Ascending aorta (tissue), 2 donors: ENCODE data around the gene PGAM4. TPM values are rescaled to one million over a fixed set of nuclear protein-coding genes. Genes with fewer than 3 reads are reported as not detected.
"Not testable (repeated sequence)": the region's sequence is repeated elsewhere in the genome, so short reads cannot be mapped to it uniquely, and the experiment has no call there.

ENCODE experiments used
- DNase-seq, 2 donors: peaks; one replicate each; pipeline ENCODE4 v3.0.0-alpha.2; 2019; ENCODE audit warnings: low spot score in 2 of 2
- H3K27ac ChIP-seq, 2 donors: fragments of 200-600 bp; sonication (generic); one replicate each; pipeline ENCODE4 v1.5.1; 2016 to 2017; ENCODE audit warnings: mild to moderate bottlenecking in 1 of 2
- H3K27me3 ChIP-seq: fragments of 200-600 bp; sonication (generic); one replicate; pipeline ENCODE4 v1.5.1; 2017
- H3K36me3 ChIP-seq, 2 donors: fragments of 200-600 bp; sonication (generic); one replicate each; pipeline ENCODE4 v1.5.1; 2016
- H3K4me1 ChIP-seq, 2 donors: fragments of 200-600 bp; sonication (generic); one replicate each; pipeline ENCODE4 v1.5.1; 2016 to 2017; ENCODE audit warnings: mild to moderate bottlenecking in 1 of 2
- H3K4me3 ChIP-seq, 2 donors: fragments of 200-600 bp; sonication (generic); one replicate each; pipeline ENCODE4 v1.5.1; 2016 to 2017; ENCODE audit warnings: mild to moderate bottlenecking in 1 of 2
- H3K9me3 ChIP-seq, 2 donors: fragments of 200-600 bp; sonication (generic); one replicate each; pipeline ENCODE4 v1.5.1; 2016
- CTCF ChIP-seq, 3 experiments: fragments of 200-600 bp in 2 of 3; fragments of 450-650 bp in 1 of 3; sonication (generic) in 2 of 3; IDR thresholded peaks; one replicate each; pipeline ENCODE4 v1.5.1; 2016 to 2019; ENCODE audit warnings: antibody characterized with exemption in 3 of 3, mild to moderate bottlenecking in 1 of 3, moderate library complexity in 1 of 3
- intact Hi-C: fragments of 100-400 bp; cut with DNase I; formaldehyde crosslinking; loops from one replicate; pipeline ENCODE4 v1.15.1; 2023
- total RNA-seq: library from RNA; depleted of rRNA; stranded (reverse); fragments of >200 nt; gene quantifications from one replicate; pipeline ENCODE4 v1.1.0, GENCODE V29; 2016

Gene PGAM4
- total RNA-seq, 1 donor from 2014 or later = not detected

- Histone ChIP-seq H3K27me3 (no peaks in the 10 kb centered on the region), H3K4me1 (peaks cover 0 to 6% of the 10 kb centered on the region in 2 donors), H3K36me3 (no peaks in the 10 kb centered on the region), H3K9me3 (no peaks in the 10 kb centered on the region), H3K4me3 (no peak overlapping the region), H3K27ac (peak overlapping the region in 1 of 2 donors; percentile 1)
- intact Hi-C loops = no loop called here
- DNase-seq = no peak
- TF ChIP-seq CTCF (IDR thresholded peaks at IDR 0.05) = no peak
Observed at GRCh38 chrX:77953708-77954107, 15.7 kb downstream of the PGAM4 start.

- no peaks in the 10 kb centered on the region for H3K36me3 ChIP-seq
- no peak overlapping the region for H3K4me3 ChIP-seq
- intact Hi-C loops = no loop called here
- H3K9me3 ChIP-seq = no peaks in the 10 kb centered on the region
- DNase-seq = no peak
- H3K27ac ChIP-seq = peak overlapping the region in 1 of 2 donors; percentile 1
- no peaks in the 10 kb centered on the region for H3K27me3 ChIP-seq
- TF ChIP-seq CTCF (IDR thresholded peaks at IDR 0.05) = no peak
- H3K4me1 ChIP-seq = peaks cover 0 to 6% of the 10 kb centered on the region in 2 donors
Observed at GRCh38 chrX:77953302-77953701, 16.1 kb downstream of the PGAM4 start.

GRCh38 chrX:77952173-77952572, 17.3 kb downstream of the PGAM4 start:
- no peak for TF ChIP-seq CTCF (IDR thresholded peaks at IDR 0.05)
- H3K27ac ChIP-seq = no peak overlapping the region
- H3K9me3 ChIP-seq = no peaks in the 10 kb centered on the region
- no peak overlapping the region for H3K4me3 ChIP-seq
- H3K36me3 ChIP-seq = no peaks in the 10 kb centered on the region
- no peaks in the 10 kb centered on the region for H3K27me3 ChIP-seq
- intact Hi-C loops = no loop called here
- peaks cover 0 to 6% of the 10 kb centered on the region in 2 donors for H3K4me1 ChIP-seq
- DNase-seq = no peak

GRCh38 chrX:77949840-77950239, 19.6 kb downstream of the PGAM4 start:
- Histone ChIP-seq H3K27ac (peak overlapping the region in 1 of 2 donors; percentile 2), H3K9me3 (no peaks in the 10 kb centered on the region), H3K4me3 (no peak overlapping the region), H3K4me1 (peaks cover 0 to 6% of the 10 kb centered on the region in 2 donors), H3K36me3 (no peaks in the 10 kb centered on the region), H3K27me3 (no peaks in the 10 kb centered on the region)
- TF ChIP-seq CTCF (IDR thresholded peaks at IDR 0.05) = no peak
- intact Hi-C loops = no loop called here
- DNase-seq = no peak

- no peak for DNase-seq
- H3K27me3 ChIP-seq = no peaks in the 10 kb centered on the region
- intact Hi-C loops = no loop called here
- H3K4me1 ChIP-seq = no peaks in the 10 kb centered on the region
- H3K4me3 ChIP-seq = no peak overlapping the region
- no peak for TF ChIP-seq CTCF (IDR thresholded peaks at IDR 0.05)
- H3K36me3 ChIP-seq = no peaks in the 10 kb centered on the region
- H3K27ac ChIP-seq = no peak overlapping the region
- H3K9me3 ChIP-seq = no peaks in the 10 kb centered on the region
Observed at GRCh38 chrX:77946571-77946970, 22.9 kb downstream of the PGAM4 start.

GRCh38 chrX:77945910-77946545, 23.4 kb downstream of the PGAM4 start:
- intact Hi-C loops = no loop called here
- DNase-seq = no peak
- no peak overlapping the region for H3K27ac ChIP-seq
- no peaks in the 10 kb centered on the region for H3K9me3 ChIP-seq
- H3K4me1 ChIP-seq = no peaks in the 10 kb centered on the region
- no peaks in the 10 kb centered on the region for H3K36me3 ChIP-seq
- no peak for TF ChIP-seq CTCF (IDR thresholded peaks at IDR 0.05)
- no peak overlapping the region for H3K4me3 ChIP-seq
- no peaks in the 10 kb centered on the region for H3K27me3 ChIP-seq

- H3K36me3 ChIP-seq, H3K9me3 ChIP-seq, H3K27ac ChIP-seq, H3K27me3 ChIP-seq, H3K4me1 ChIP-seq, intact Hi-C loops, DNase-seq, H3K4me3 ChIP-seq: not testable (repeated sequence)
Observed at GRCh38 chrX:77945031-77945430, 24.4 kb downstream of the PGAM4 start.
